ENCODE data around the gene ARL16. TPM values are rescaled to one million over a fixed set of nuclear protein-coding genes. Genes with fewer than 3 reads are reported as not detected.

ARL16 gene
- total RNA-seq, 6 donors from 2014 or later: 16.9 to 47.1 (median 20.5) TPM

DNA sequence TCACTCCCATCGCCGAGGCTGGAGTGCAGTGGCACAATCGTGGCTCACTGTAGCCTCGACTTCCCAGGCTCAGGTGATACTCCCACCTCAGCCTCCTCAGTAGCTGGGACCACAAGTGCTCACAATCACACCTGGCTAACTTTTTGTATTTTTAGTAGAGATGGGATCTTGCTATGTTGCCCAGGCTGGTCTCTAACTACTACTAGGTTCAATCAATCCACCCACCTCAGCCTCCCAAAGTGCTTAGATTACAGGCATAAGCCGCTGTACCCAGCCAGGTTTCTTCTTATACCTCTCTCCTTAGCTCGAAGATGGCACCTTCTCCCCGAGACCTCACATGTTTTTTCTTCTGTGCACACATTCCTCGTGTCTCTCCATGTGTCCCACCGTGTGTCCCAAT, 43.6 kb downstream of the ARL16 start:
- Histone ChIP-seq H3K9me3 (no peaks in the 10 kb centered on the region), H3K4me3 (no peak overlapping the region), H3K4me1 (peaks cover 15 to 21% (median 17%) of the 10 kb centered on the region in 4 donors), H3K27ac (no peak overlapping the region), H3K27me3 (no peaks in the 10 kb centered on the region), H3K36me3 (no peaks in the 10 kb centered on the region)
- WGBS, 2 donors: 90 to 92% methylated on average over 9 of the region's 9 CpGs
- no peak for TF ChIP-seq POLR2A (IDR thresholded peaks at IDR 0.05)
- no peak for DNase-seq
- no peak for ATAC-seq (ENCODE audit: low FRiP score in 2 of 2)

DNA sequence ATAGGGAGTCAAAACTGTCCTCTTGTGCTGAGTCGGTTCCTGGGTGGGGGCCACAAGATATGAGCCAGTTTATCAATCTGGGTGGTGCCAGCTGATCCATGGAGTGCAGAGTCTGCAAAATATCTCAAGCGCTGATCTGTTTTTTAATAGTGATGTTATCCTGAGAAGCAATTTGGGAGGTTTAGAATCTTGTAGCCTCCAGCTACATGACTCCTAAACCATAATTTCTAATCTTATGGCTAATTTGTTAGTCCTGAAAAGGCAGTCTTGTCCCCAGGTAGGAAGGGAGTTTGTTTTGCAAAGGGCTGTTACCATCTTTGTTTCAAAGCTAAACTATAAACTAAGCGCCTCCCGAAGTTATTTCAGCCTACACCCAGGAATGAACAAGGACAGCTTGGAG, 44.9 kb downstream of the ARL16 start:
- H3K27ac ChIP-seq: no peak overlapping the region
- no peak overlapping the region for H3K4me3 ChIP-seq
- whole genome bisulfite sequencing, 2 donors: 74 to 81% methylated on average over 4 of the region's 4 CpGs
- DNase-seq (no peak), ATAC-seq (ENCODE audit: low FRiP score in 2 of 2) (no peak)
- no peaks in the 10 kb centered on the region for H3K9me3 ChIP-seq
- peaks cover 24 to 34% (median 28%) of the 10 kb centered on the region in 4 donors for H3K4me1 ChIP-seq
- no peak for TF ChIP-seq POLR2A (IDR thresholded peaks at IDR 0.05)
- no peak for TF ChIP-seq POLR2AphosphoS5 (IDR thresholded peaks at IDR 0.05)
- TF ChIP-seq, protein P1, sequence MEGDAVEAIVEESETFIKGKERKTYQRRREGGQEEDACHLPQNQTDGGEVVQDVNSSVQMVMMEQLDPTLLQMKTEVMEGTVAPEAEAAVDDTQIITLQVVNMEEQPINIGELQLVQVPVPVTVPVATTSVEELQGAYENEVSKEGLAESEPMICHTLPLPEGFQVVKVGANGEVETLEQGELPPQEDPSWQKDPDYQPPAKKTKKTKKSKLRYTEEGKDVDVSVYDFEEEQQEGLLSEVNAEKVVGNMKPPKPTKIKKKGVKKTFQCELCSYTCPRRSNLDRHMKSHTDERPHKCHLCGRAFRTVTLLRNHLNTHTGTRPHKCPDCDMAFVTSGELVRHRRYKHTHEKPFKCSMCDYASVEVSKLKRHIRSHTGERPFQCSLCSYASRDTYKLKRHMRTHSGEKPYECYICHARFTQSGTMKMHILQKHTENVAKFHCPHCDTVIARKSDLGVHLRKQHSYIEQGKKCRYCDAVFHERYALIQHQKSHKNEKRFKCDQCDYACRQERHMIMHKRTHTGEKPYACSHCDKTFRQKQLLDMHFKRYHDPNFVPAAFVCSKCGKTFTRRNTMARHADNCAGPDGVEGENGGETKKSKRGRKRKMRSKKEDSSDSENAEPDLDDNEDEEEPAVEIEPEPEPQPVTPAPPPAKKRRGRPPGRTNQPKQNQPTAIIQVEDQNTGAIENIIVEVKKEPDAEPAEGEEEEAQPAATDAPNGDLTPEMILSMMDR (IDR thresholded peaks at IDR 0.05): no peak
- TF ChIP-seq EP300 (IDR thresholded peaks at IDR 0.05): no peak
- H3K36me3 ChIP-seq: no peaks in the 10 kb centered on the region
- no peaks in the 10 kb centered on the region for H3K27me3 ChIP-seq

DNA sequence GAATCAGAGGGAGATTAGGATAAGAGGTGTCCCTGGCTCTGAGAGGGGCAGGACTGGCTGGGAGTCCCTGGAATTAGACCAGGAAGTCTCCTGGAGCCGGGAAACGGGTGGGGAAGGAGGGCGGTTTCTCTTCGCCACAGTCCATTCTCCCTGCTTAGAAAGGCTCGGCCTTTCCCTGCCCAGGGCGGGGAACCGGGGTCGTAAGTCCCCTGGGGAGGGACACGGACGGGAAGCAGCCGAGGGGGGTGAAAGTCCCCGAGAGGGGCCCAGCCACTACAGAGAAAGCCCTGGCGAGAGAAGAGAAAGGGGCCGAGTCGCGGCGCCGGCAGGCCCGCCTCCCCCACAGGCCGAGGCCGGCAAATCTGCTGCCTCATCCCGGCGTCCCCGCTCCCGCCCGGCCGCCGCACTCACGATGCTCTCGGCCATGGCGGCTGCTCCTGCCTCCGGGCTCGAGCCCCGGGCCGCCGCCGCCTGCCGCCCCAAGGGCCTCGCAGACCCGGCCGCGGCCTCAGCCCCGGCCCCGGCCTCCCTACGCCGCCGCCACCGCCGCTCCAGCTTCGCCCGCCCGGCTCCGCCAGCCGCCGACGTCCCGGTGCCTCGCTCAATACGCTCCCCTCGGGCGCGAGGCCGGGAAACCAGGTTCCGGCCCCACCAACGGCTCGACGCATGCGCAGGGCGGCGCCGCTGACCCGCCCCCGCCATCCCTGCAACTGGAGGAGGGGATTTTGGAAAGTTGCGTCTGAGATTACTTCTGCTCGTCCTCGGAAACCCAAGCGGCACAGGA, 46.9 kb downstream of the ARL16 start, which contains the start of the genes NPLOC4 and TSPAN10:
TSS of gene NPLOC4 (minus strand) at position 608 of the 784 bp plus-strand sequence. CDS start at position 426, 182 bp downstream.
TSS of gene TSPAN10 (plus strand) at position 692 of the 784 bp plus-strand sequence. CDS start 5,217 bp downstream, outside the sequence.
- peak within 1 kb of the TSS; percentile 45 to 96 (median 90) for H3K4me3 ChIP-seq
- H3K27me3 ChIP-seq: no peaks in the 10 kb centered on the region
- no peaks in the 10 kb centered on the region for H3K9me3 ChIP-seq
- H3K27ac ChIP-seq: peak within 1 kb of the TSS; percentile 89 to 97 (median 94)
- 0% methylated on average over 6 to 30 of the region's 77 CpGs for WGBS, 2 donors
- H3K36me3 ChIP-seq: peaks cover 0 to 2% (median 0%) of the 10 kb centered on the region in 4 donors
- peaks cover 27 to 36% (median 31%) of the 10 kb centered on the region in 4 donors for H3K4me1 ChIP-seq
- DNase-seq: peak; percentile 88 to 98
- TF ChIP-seq EP300 (IDR thresholded peaks at IDR 0.05) (peak in 1 of 4 donors; percentile 73), POLR2A (IDR thresholded peaks at IDR 0.05) (peak in 3 of 4 donors; percentile 63 to 88 (median 87)), POLR2AphosphoS5 (IDR thresholded peaks at IDR 0.05) (peak; percentile 88)
- TF ChIP-seq, protein P1 (IDR thresholded peaks at IDR 0.05): peak in 2 of 6 experiments; percentile 24 to 28
- ATAC-seq (ENCODE audit: low FRiP score in 2 of 2): peak; percentile 87 to 96

DNA sequence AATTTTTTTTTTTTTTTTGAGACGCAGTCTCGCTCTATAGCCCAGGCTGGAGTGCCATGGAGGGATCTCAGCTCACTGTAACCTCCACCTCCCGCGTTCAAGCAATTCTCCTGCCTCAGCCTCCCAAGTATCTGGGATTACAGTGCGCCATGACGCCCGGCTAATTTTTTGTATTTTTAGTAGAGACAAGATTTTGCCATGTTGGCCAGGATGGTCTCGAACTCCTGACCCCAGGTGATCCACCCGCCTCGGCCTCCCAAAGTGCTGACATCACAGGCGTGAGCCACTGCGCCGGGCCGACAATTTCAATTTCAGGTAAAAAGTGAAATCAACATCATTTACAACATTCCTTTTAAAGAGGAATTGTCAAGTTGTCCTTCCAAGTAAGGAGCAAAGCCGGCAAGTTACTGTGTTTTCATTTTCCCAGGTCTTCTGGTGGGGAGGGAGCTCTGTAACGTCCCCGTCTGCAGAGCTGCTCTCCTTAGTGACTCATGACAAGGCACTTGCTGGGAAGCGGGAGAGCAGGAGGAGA, 47.6 kb downstream of the ARL16 start:
- Histone ChIP-seq H3K4me1 (peaks cover 30 to 40% (median 31%) of the 10 kb centered on the region in 4 donors), H3K9me3 (no peaks in the 10 kb centered on the region), H3K27me3 (no peaks in the 10 kb centered on the region), H3K4me3 (peak overlapping the region; percentile 45 to 96 (median 90)), H3K36me3 (peaks cover 0 to 2% (median 0%) of the 10 kb centered on the region in 4 donors), H3K27ac (peak overlapping the region; percentile 89 to 97 (median 94))
- ATAC-seq (ENCODE audit: low FRiP score in 2 of 2) (peak in 1 of 2 donors; percentile 68), DNase-seq (no peak)
- TF ChIP-seq POLR2AphosphoS5 (IDR thresholded peaks at IDR 0.05) (no peak), POLR2A (IDR thresholded peaks at IDR 0.05) (no peak), EP300 (IDR thresholded peaks at IDR 0.05) (no peak)
- TF ChIP-seq, protein P1 (IDR thresholded peaks at IDR 0.05): no peak
- WGBS, 2 donors: 30 to 31% methylated on average over 18 of the region's 18 CpGs

DNA sequence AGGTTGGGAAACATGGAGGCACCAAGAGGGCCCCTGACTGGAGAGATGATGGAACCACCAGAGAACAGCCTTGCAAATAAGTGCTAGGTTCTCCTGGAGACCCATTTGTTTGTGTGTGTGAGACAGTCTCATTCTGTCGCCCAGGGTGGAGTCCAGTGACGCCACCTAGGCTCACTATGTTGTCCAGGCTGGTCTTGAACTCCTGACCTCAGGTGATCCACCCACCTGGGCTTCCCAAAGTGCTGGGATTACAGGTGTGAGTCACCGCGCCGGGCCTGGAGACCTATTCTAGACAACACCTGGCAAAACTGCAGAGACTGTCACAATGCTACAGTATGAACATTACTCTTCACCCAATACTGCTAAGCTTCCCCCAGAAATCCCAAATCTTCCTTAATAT, 48.2 kb downstream of the ARL16 start:
- WGBS, 2 donors: 89 to 92% methylated on average over 2 to 5 of the region's 5 CpGs
- TF ChIP-seq, protein P1 (IDR thresholded peaks at IDR 0.05): no peak
- TF ChIP-seq POLR2A (IDR thresholded peaks at IDR 0.05) (no peak), EP300 (IDR thresholded peaks at IDR 0.05) (no peak), POLR2AphosphoS5 (IDR thresholded peaks at IDR 0.05) (no peak)
- H3K4me3 ChIP-seq: peak overlapping the region in 2 of 4 donors; percentile 95 to 96
- peaks cover 30 to 40% (median 31%) of the 10 kb centered on the region in 4 donors for H3K4me1 ChIP-seq
- H3K27ac ChIP-seq: peak overlapping the region in 1 of 4 donors; percentile 97
- peaks cover 0 to 2% (median 0%) of the 10 kb centered on the region in 4 donors for H3K36me3 ChIP-seq
- DNase-seq (no peak), ATAC-seq (ENCODE audit: low FRiP score in 2 of 2) (no peak)
- no peaks in the 10 kb centered on the region for H3K9me3 ChIP-seq
- H3K27me3 ChIP-seq: no peaks in the 10 kb centered on the region
